A549 (cell line): Measurements from ENCODE around the gene BCL7B. TPM values are rescaled to one million over a fixed set of nuclear protein-coding genes. Genes with fewer than 3 reads are reported as not detected.
"Not testable (repeated sequence)": the region's sequence is repeated elsewhere in the genome, so short reads cannot be mapped to it uniquely, and the experiment has no call there.

Source experiments
- ATAC-seq, 2 experiments: fragments of 200-7000 bp in 1 of 2; fragments of >200 bp in 1 of 2; cut with Nextera tagmentation in 1 of 2; cut with Tn5 transposase in 1 of 2; 3 replicates each; pipeline versions ENCODE4 v1.8.0 to v1.9.1; 2018 to 2020; ENCODE audit warnings: mild to moderate bottlenecking in 1 of 2, moderate library complexity in 1 of 2
- CTCF ChIA-PET: fragments of 300-600 bp; sonication (Branson Sonifier 250); formaldehyde crosslinking; extraction: SDS; loops from one replicate; lab custom pipeline; 2021; ENCODE audit warnings: antibody characterized with exemption, inconsistent platforms; lab: Yijun Ruan, JAX
- POLR2A ChIA-PET: fragments of 350-600 bp; formaldehyde crosslinking; extraction: SDS; loops from one replicate; lab custom pipeline; 2021; ENCODE audit warnings: antibody characterized with exemption, inconsistent platforms; lab: Yijun Ruan, JAX
- DNase-seq, 2 experiments: peaks; one replicate each; pipeline versions ENCODE4 v3.0.0 to v3.0.0-alpha.2; 2011 to 2016; ENCODE audit warnings: low read depth in 1 of 2, low spot score in 1 of 2
- FAIRE-seq: peaks from 2 replicates; lab custom pipeline; 2011; peaks lifted over from hg19 to GRCh38; lab: Jason Lieb, UNC
- H3K27ac ChIP-seq, 2 experiments: fragments of >200 bp; sonication (Bioruptor Twin); formaldehyde crosslinking; 3 replicates each; pipeline ENCODE4 v1.5.1; 2016 to 2017
- H3K4me1 ChIP-seq: fragments of >200 bp; sonication (Bioruptor Twin); formaldehyde crosslinking; 3 replicates; pipeline ENCODE4 v1.6.1; 2016
- H3K4me2 ChIP-seq: fragments of >200 bp; sonication (Bioruptor Twin); formaldehyde crosslinking; 3 replicates; pipeline ENCODE4 v1.6.1; 2016
- H3K4me3 ChIP-seq: fragments of >200 bp; sonication (Bioruptor Twin); formaldehyde crosslinking; 3 replicates; pipeline ENCODE4 v1.5.1; 2016
- H3K9me3 ChIP-seq: fragments of >200 bp; sonication (Bioruptor Twin); formaldehyde crosslinking; 3 replicates; pipeline ENCODE4 v1.6.1; 2016
- CBX2 ChIP-seq: fragments of 200-600 bp; sonication (generic); IDR thresholded peaks from 2 replicates; pipeline ENCODE4 v1.6.1; 2016; ENCODE audit warnings: low read depth, mild to moderate bottlenecking, borderline replicate concordance
- CBX8 ChIP-seq: fragments of 200-600 bp; sonication (generic); IDR thresholded peaks from 2 replicates; pipeline ENCODE4 v1.6.1; 2016
- CEBPB ChIP-seq, 2 experiments: fragments of >200 bp in 1 of 2; sonication (Bioruptor Twin) in 1 of 2; formaldehyde crosslinking in 1 of 2; IDR thresholded peaks; 2 replicates each; pipeline ENCODE4 v1.6.1; 2012 to 2016
- CHD4 ChIP-seq: fragments of 200-600 bp; sonication (generic); IDR thresholded peaks from 2 replicates; pipeline ENCODE4 v1.6.1; 2016; ENCODE audit warnings: antibody characterized with exemption, mild to moderate bottlenecking, borderline replicate concordance
- CTCF ChIP-seq: fragments of >200 bp; sonication (Bioruptor Twin); formaldehyde crosslinking; IDR thresholded peaks from 3 replicates; pipeline ENCODE4 v1.5.1; 2016
- EHMT2 ChIP-seq: fragments of 200-600 bp; sonication (generic); IDR thresholded peaks from 2 replicates; pipeline ENCODE4 v1.6.1; 2016; ENCODE audit warnings: antibody characterized with exemption, low read depth, mild to moderate bottlenecking, moderate library complexity
- ELK1 ChIP-seq: fragments of 150-350 bp; IDR thresholded peaks from 2 replicates; pipeline ENCODE4 v1.6.1; 2014; ENCODE audit warnings: low read depth, mild to moderate bottlenecking, low read length
- FOSL2 ChIP-seq, 2 experiments: fragments of 450-650 bp in 1 of 2; fragments of >200 bp in 1 of 2; sonication (Bioruptor Twin) in 1 of 2; formaldehyde crosslinking; IDR thresholded peaks; 2 replicates each; pipeline versions ENCODE4 v1.5.0 to v1.6.1; 2016 to 2020; ENCODE audit warnings: mild to moderate bottlenecking in 1 of 2, moderate library complexity in 1 of 2
- FOXS1 ChIP-seq: fragments of 250-450 bp; sonication (Bioruptor Pico); IDR thresholded peaks from 2 replicates; pipeline ENCODE4 v1.5.0; 2020; ENCODE audit warnings: mild to moderate bottlenecking, moderate library complexity
- GATA3 ChIP-seq: IDR thresholded peaks from 2 replicates; pipeline ENCODE4 v1.6.1; 2012; ENCODE audit warnings: borderline replicate concordance
- HDAC2 ChIP-seq: fragments of 200-600 bp; sonication (generic); IDR thresholded peaks from 2 replicates; pipeline ENCODE4 v1.6.1; 2016
- HOXA7 ChIP-seq: fragments of 250-450 bp; sonication (Bioruptor Pico); IDR thresholded peaks from 2 replicates; pipeline ENCODE4 v1.5.0; 2020; ENCODE audit warnings: mild to moderate bottlenecking, moderate library complexity
- HOXB5 ChIP-seq: fragments of 250-450 bp; sonication (Bioruptor Pico); IDR thresholded peaks from 2 replicates; pipeline ENCODE4 v1.5.0; 2020; ENCODE audit warnings: mild to moderate bottlenecking, moderate library complexity
- JUN ChIP-seq, 2 experiments: fragments of >200 bp; sonication (Bioruptor Twin); formaldehyde crosslinking; IDR thresholded peaks; 2 replicates in 1 of 2; 3 replicates in 1 of 2; pipeline ENCODE4 v1.6.1; 2016 to 2017
- JUNB ChIP-seq: fragments of >200 bp; sonication (Bioruptor Twin); formaldehyde crosslinking; IDR thresholded peaks from 2 replicates; pipeline ENCODE4 v1.6.1; 2016
- KDM1A ChIP-seq: fragments of 200-600 bp; sonication (generic); IDR thresholded peaks from 2 replicates; pipeline ENCODE4 v1.6.1; 2016; ENCODE audit warnings: low read depth, mild to moderate bottlenecking
- KDM5A ChIP-seq: fragments of 200-600 bp; sonication (generic); IDR thresholded peaks from 2 replicates; pipeline ENCODE4 v1.6.1; 2016; ENCODE audit warnings: antibody characterized with exemption, mild to moderate bottlenecking
- MYC ChIP-seq: IDR thresholded peaks from 2 replicates; pipeline ENCODE4 v1.6.1; 2012; ENCODE audit warnings: mild to moderate bottlenecking, inconsistent platforms, low read length, improper control_type of control experiment, borderline replicate concordance
- NFE2L2 ChIP-seq: fragments of 150-350 bp; conservative IDR thresholded peaks from 2 replicates; pipeline ENCODE4 v1.6.1; 2014; ENCODE audit warnings: low read length
- NR3C1 ChIP-seq: fragments of >200 bp; sonication (Bioruptor Twin); formaldehyde crosslinking; IDR thresholded peaks from 3 replicates; pipeline ENCODE4 v1.6.1; 2017
- PHF8 ChIP-seq: fragments of 200-600 bp; sonication (generic); IDR thresholded peaks from 2 replicates; pipeline ENCODE4 v1.6.1; 2016; ENCODE audit warnings: low read depth, mild to moderate bottlenecking, antibody characterized with exemption, moderate library complexity, borderline replicate concordance
- POLR2A ChIP-seq: IDR thresholded peaks from 2 replicates; pipeline ENCODE4 v1.6.1; 2012; ENCODE audit warnings: mild to moderate bottlenecking, low read length
- POLR2AphosphoS2 ChIP-seq: conservative IDR thresholded peaks from 2 replicates; pipeline ENCODE4 v1.6.1; 2012; ENCODE audit warnings: low read length, improper control_type of control experiment, inconsistent platforms
- RAD21 ChIP-seq, 2 experiments: fragments of >200 bp in 1 of 2; sonication (Bioruptor Twin) in 1 of 2; formaldehyde crosslinking in 1 of 2; IDR thresholded peaks in 1 of 2; conservative IDR thresholded peaks in 1 of 2; 2 replicates in 1 of 2; 3 replicates in 1 of 2; pipeline ENCODE4 v1.6.1; 2012 to 2018; ENCODE audit warnings: inconsistent platforms in 1 of 2
- RNF2 ChIP-seq: fragments of 200-600 bp; sonication (generic); IDR thresholded peaks from 2 replicates; pipeline ENCODE4 v1.6.1; 2016; ENCODE audit warnings: low read depth, mild to moderate bottlenecking, antibody characterized with exemption, moderate library complexity, borderline replicate concordance
- SMC3 ChIP-seq: fragments of >200 bp; sonication (Bioruptor Twin); formaldehyde crosslinking; IDR thresholded peaks from 3 replicates; pipeline ENCODE4 v1.6.1; 2018; ENCODE audit warnings: inconsistent platforms
- SREBF2 ChIP-seq: fragments of 450-650 bp; IDR thresholded peaks from 2 replicates; pipeline ENCODE4 v1.6.1; 2014; ENCODE audit warnings: mild to moderate bottlenecking, moderate library complexity
- ZSCAN20 ChIP-seq: fragments of 250-450 bp; sonication (Bioruptor Pico); IDR thresholded peaks from 2 replicates; pipeline ENCODE4 v1.8.0; 2022; ENCODE audit warnings: mild to moderate bottlenecking, moderate library complexity
- WGBS: methylation state at CpG from one replicate; pipeline ENCODE4 v1.1.6; 2017; ENCODE audit errors: missing lambda C conversion rate; 5-methylcytosine and 5-hydroxymethylcytosine counted together
- polyA plus RNA-seq, 4 experiments: library from polyadenylated mRNA; depleted of rRNA in 3 of 4; stranded (reverse); fragments of >200 nt; fragmentation: RNase III in 1 of 4; extraction: RNeasy Plus Mini Kit Qiagen cat#74134 plus additional on column Dnase treatment in 1 of 4; gene quantifications; 2 replicates in 3 of 4; 3 replicates in 1 of 4; pipeline ENCODE4 v1.2.3, GENCODE V29; 2011 to 2017

Gene BCL7B
- polyA plus RNA-seq, 2 of the 4 experiments (the other 2 are of a cell fraction), result 52.3 to 62.5 TPM

GRCh38 chr7:73585196-73585595 is 27.7 kb upstream of the BCL7B start:
- CTCF ChIA-PET, result interaction anchor here (0.6 to 11.1 kb wide), 5 partner anchors 22 to 150 kb away, joined by 3 to 79 read pairs (median 4); partner anchors contain the start of gene VPS37D
- WGBS, result 85% methylated on average over 2 of the region's 2 CpGs
- no peaks in the 10 kb centered on the region for H3K9me3 ChIP-seq
- H3K4me2 ChIP-seq, result no peak overlapping the region
- POLR2A ChIA-PET, result no interaction called here
- no peaks in the 10 kb centered on the region for H3K4me1 ChIP-seq
- no peak for ATAC-seq
- no peak for FAIRE-seq
- no peak overlapping the region for H3K4me3 ChIP-seq
- H3K27ac ChIP-seq, result no peak overlapping the region
- no peak for DNase-seq
- TF ChIP-seq KDM5A (no peak), NR3C1 (no peak), FOSL2 (IDR thresholded peaks at IDR 0.05) (no peak), FOSL2 (CRISPR knock-in tag; IDR thresholded peaks at IDR 0.05) (no peak), SMC3 (no peak), CBX2 (no peak), NFE2L2 (no peak), RNF2 (no peak), MYC (no peak), CHD4 (no peak), HDAC2 (no peak)

GRCh38 chr7:73582664-73583202 is 25.2 kb upstream of the BCL7B start:
- FAIRE-seq (no peak), DNase-seq (no peak)
- no peak for TF ChIP-seq ELK1
- TF ChIP-seq SMC3, result no peak
- 0 out of 4 replicates have a peak, but pooled peaks of 1 of the 2 experiments have one; percentile 14 for TF ChIP-seq CEBPB (IDR thresholded peaks at IDR 0.05)
- no peak for TF ChIP-seq RAD21 (conservative IDR thresholded peaks at IDR 0.05 in 1 of 2, IDR thresholded peaks at IDR 0.05 in 1 of 2)
- TF ChIP-seq, all 56 proteins: peak for 1
- WGBS, result 95% methylated on average over 6 of the region's 6 CpGs
- ATAC-seq, result no peak
- no peak overlapping the region for H3K27ac ChIP-seq
- no peak overlapping the region for H3K4me3 ChIP-seq
- ChIA-PET CTCF (interaction anchor here (0.7 to 11.1 kb wide), 6 partner anchors 11 to 151 kb away, joined by 3 to 79 read pairs (median 4); partner anchors contain the start of gene VPS37D), POLR2A (no interaction called here)
- H3K9me3 ChIP-seq, result no peaks in the 10 kb centered on the region
- H3K4me1 ChIP-seq, result peaks cover 5% of the 10 kb centered on the region; the same call in 2 of the 3 replicates
- no peak overlapping the region for H3K4me2 ChIP-seq

GRCh38 chr7:73581006-73581405 is 23.5 kb upstream of the BCL7B start:
- ATAC-seq, POLR2A ChIA-PET, H3K4me3 ChIP-seq, DNase-seq, H3K27ac ChIP-seq, H3K4me2 ChIP-seq, FAIRE-seq, H3K9me3 ChIP-seq: not testable (repeated sequence)
- peaks cover 20% of the 10 kb centered on the region for H3K4me1 ChIP-seq
- 65% methylated on average over 9 of the region's 9 CpGs for WGBS
- CTCF ChIA-PET, result interaction anchor here (1.2 to 11.1 kb wide), 3 partner anchors 26 to 153 kb away, joined by 3 to 79 read pairs (median 3); no protein-coding TSS in a partner anchor

GRCh38 chr7:73578342-73579128 is 21.0 kb upstream of the BCL7B start, which contains the start of gene TBL2:
Gene TBL2, minus strand, starts transcription at chr7:73578579. Its CDS starts 30 bp downstream, at chr7:73578549.
- Histone ChIP-seq H3K27ac (peak within 1 kb of the TSS; percentile 92 to 98), H3K9me3 (no peaks in the 10 kb centered on the region), H3K4me3 (peak within 1 kb of the TSS; percentile 82), H3K4me1 (peaks cover 21% of the 10 kb centered on the region), H3K4me2 (peak within 1 kb of the TSS; percentile 96)
- CTCF ChIA-PET, result interaction anchor here (1.0 to 11.1 kb wide), 4 partner anchors 13 to 156 kb away, joined by 3 to 79 read pairs (median 4); no protein-coding TSS in a partner anchor
- FAIRE-seq (no peak), DNase-seq (peak; percentile 99), ATAC-seq (peak; percentile 94 to 96)
- 1% methylated on average over 21 of the region's 75 CpGs for WGBS
- POLR2A ChIA-PET, result interaction anchor here (0.5 to 2.2 kb wide), 10 partner anchors 9 to 1726 kb away, joined by 3 to 18 read pairs (median 4); partner anchors contain the start of genes ABHD11, BAZ1B and BCL7B
- TF ChIP-seq HOXA7 (CRISPR knock-in tag) (no peak), CTCF (no peak; the same call in 2 of the 3 replicates), JUNB (no peak), GATA3 (0 out of 2 replicates have a peak, but pooled peaks have one; percentile 13), KDM1A (no peak), HOXB5 (CRISPR knock-in tag) (no peak), ZSCAN20 (CRISPR knock-in tag) (no peak), POLR2A (peak; percentile 96), POLR2AphosphoS2 (no peak), HDAC2 (no peak), PHF8 (peak; percentile 98), CEBPB (IDR thresholded peaks at IDR 0.05) (no peak), SMC3 (0 out of 3 replicates have a peak, but pooled peaks have one; percentile 8), SREBF2 (no peak), CBX8 (no peak), NR3C1 (no peak), FOXS1 (no peak), EHMT2 (no peak), JUN (IDR thresholded peaks at IDR 0.05) (peak; percentile 73 to 83; a peak in 4 of 5 replicates)
